GM12801 (cell line): ENCODE measurements around the gene OR2A5.

Source experiments
- CTCF ChIP-seq: IDR thresholded peaks from one replicate; pipeline ENCODE4 v1.5.1; 2011; ENCODE audit warnings: control low read depth; ENCODE audit not compliant: insufficient read length; ENCODE audit errors: extremely low read depth

OR2A5 gene

GRCh38 chr7:144011458-144012230, 37.1 kb upstream of the OR2A5 start:
- no peak for TF ChIP-seq CTCF

- TF ChIP-seq CTCF, result no peak
Measured at GRCh38 chr7:144018065-144018464, 30.7 kb upstream of the OR2A5 start.

- no peak for TF ChIP-seq CTCF
Measured at GRCh38 chr7:144019457-144019856, 29.3 kb upstream of the OR2A5 start.

GRCh38 chr7:144020340-144020739, 28.4 kb upstream of the OR2A5 start:
- no peak for TF ChIP-seq CTCF

GRCh38 chr7:144022169-144022568, 26.6 kb upstream of the OR2A5 start:
- no peak for TF ChIP-seq CTCF

GRCh38 chr7:144023171-144023827, 25.4 kb upstream of the OR2A5 start:
- TF ChIP-seq CTCF, result no peak

GRCh38 chr7:144024213-144024612, 24.5 kb upstream of the OR2A5 start:
- TF ChIP-seq CTCF, result no peak
